ENCODE data around the gene HLF.

HLF gene

GRCh38 chr17:55296699-55297098 is 31.9 kb downstream of the HLF start:
- no peak for DNase-seq (ENCODE audit: low read depth)
- no peak for TF ChIP-seq CTCF (conservative IDR thresholded peaks at IDR 0.05; ENCODE audit: low read depth, low read length)
- H3K4me3 ChIP-seq (ENCODE audit: low read depth, low read length) = no peak overlapping the region

GRCh38 chr17:55298111-55298730 is 33.5 kb downstream of the HLF start:
- no peak for DNase-seq (ENCODE audit: low read depth)
- no peak overlapping the region for H3K4me3 ChIP-seq (ENCODE audit: low read depth, low read length)
- no peak for TF ChIP-seq CTCF (conservative IDR thresholded peaks at IDR 0.05; ENCODE audit: low read depth, low read length)

DNA sequence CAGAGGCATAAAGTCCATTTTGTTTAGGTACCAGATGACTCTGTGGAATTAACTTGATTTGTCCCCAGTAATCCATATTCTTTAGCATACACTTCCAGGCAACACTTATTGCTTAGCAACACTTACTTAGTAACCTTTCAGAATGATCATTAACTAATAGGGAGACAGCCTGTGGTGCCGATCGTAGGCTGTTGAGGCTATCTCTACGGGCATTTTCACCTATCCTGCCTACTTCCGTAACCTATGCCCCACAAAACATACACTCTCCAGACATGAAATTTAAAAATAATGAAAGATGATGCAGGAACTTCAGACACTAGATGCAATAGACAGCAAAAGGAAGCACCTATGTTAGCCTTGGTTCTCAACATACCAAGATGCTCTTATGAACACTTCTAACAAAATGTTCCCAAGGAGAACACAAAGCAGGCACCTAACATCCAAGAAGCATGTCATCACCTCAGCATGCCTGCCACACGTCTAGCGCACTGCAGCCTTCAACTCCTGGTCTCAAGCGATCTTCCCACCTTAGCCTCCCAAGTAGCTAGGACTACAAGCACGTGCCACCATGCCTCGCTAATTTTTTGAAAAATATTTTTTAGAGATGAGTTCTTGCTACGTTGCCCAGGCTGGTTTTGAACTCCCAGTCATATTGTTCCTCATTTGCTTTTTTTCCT is 34.5 kb downstream of the HLF start:
- DNase-seq (ENCODE audit: low read depth) = no peak
- no peak for TF ChIP-seq CTCF (conservative IDR thresholded peaks at IDR 0.05; ENCODE audit: low read depth, low read length)

DNA sequence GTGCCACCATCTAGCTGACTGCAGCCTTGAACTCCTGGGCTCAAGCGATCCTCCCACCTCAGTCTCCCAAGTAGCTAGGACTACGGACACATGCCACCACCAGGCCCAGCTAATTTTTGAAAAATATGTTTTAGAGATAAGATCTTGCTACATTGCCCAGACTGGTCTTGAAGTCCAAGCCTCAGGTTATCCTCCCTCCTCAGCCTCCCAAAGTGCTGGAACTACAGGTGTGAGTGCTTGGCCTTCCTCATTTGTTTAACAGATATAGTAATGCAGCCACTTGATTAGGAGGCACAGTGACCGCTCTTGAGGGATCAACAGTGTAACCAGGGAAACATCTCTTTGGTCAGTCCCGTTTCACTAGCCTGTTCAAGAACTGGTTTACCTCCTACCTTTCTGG is 35.1 kb downstream of the HLF start:
- TF ChIP-seq CTCF (conservative IDR thresholded peaks at IDR 0.05; ENCODE audit: low read depth, low read length) = no peak
- no peak for DNase-seq (ENCODE audit: low read depth)
- H3K4me3 ChIP-seq (ENCODE audit: low read depth, low read length) = no peak overlapping the region

More for the DNA sequence above, 34.5 kb downstream of the HLF start:
- no peak overlapping the region for H3K4me3 ChIP-seq (ENCODE audit: low read depth, low read length)

DNA sequence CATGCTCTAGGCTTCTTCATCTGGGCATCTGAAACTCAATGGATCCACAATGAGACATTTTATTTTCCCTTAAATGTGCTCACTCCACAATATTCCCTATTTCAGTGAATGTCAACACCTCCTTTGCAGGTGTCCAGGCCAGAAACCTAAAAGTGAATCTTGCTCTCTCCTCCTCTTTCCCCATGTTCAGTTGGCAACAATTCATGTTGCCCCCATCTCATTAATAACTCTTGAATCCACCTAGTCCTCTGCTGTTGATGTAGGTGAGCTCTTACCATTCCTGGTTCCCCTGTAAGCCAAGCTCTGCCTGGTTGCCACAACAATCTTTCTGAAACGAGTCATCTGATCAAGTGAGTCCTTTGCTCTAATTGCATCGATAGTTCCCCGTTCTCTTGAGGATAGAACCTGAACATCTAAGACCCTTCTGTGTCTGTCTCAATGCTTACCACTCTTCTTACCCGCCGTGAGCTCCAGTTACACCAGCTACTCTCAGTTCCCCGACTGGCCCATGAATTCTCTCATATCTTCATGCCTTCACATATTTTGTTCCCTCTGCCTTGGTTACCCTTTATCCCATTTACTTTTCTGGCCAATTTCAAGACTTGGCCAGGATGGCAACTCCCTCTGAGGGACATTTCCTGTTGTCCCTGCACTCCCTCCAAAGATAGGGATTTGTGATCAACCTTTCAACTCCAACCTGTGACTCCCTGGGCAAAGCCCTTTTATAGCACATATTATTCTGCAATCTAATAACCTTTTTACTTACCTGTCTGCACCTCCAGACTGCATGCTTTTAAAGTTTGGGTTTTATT is 35.9 kb downstream of the HLF start:
- no peak for TF ChIP-seq CTCF (conservative IDR thresholded peaks at IDR 0.05; ENCODE audit: low read depth, low read length)
- H3K4me3 ChIP-seq (ENCODE audit: low read depth, low read length) = no peak overlapping the region
- no peak for DNase-seq (ENCODE audit: low read depth)

DNA sequence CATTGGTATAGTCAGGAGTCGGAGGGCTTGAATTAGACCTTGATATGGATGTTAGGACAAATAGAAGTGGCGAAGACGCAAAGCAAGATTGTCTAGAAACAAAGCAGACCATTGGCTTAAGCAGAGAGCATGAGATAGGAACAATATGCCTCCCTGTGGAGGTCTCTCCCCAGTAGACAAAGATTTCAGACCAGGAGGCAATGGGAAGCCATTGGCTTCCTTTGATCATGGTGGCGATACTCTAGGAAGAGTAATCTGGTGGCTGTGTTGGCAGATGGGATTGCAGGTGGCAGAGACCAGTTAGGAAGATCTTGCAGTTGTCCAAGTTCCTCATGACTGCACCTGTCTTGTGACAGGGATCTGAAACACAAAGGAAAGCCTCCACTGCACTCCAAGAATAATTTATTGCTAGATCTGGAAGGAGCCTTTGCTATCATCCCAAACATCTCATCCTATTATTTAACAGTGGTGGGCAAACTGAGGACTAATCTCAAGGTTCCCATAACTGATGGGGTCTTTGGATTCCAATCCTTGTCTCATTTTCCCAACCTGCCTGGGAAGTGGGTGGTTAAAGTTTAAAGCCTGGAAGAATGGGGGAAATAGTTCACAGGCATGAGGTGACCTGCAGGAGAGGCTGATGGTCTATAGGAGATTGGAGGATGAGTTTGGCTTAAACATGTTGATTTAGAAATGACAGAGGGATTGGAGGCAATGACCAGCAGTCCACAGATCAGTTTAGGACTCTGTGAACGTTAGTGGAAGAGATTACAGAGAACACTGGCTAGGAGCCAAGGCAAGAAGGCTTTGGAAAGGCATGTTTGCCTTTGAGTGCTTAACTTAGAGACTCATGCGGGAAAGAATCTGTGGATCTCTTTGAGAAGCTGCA is 37.0 kb downstream of the HLF start:
- DNase-seq (ENCODE audit: low read depth) = peak; percentile 50
- no peak for TF ChIP-seq CTCF (conservative IDR thresholded peaks at IDR 0.05; ENCODE audit: low read depth, low read length)
- no peak overlapping the region for H3K4me3 ChIP-seq (ENCODE audit: low read depth, low read length)

Measured in choroid plexus epithelial cell (primary cell).